GM19324 (cell line): ENCODE data around the gene KIAA1586.

Source experiments
- ATAC-seq: cut with Tn5 transposase; IDR thresholded peaks from one replicate; pipeline ENCODE4 v1.9.1; 2021; ENCODE audit warnings: mild to moderate bottlenecking, moderate library complexity; ENCODE audit not compliant: unreplicated experiment, low FRiP score

KIAA1586 gene

DNA sequence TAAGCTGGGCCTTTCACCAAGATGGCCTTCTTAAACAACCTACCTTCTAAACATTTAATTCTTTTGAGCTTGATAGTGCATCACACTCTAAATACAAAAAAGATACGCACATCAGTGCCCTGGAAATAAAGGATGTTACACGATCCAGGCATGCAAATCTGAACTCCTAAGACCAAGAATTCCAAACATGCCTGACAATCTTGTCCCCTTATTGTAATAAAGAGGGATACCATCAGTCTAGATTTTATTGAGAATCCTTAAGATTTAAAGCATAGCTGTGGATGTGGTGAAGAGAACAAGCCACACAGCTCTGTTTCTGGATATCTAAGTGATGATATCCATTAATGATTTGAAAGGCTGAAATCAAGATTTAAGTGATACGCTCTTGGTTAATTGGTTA, 56.5 kb downstream of the KIAA1586 start:
- ATAC-seq, result no peak

DNA sequence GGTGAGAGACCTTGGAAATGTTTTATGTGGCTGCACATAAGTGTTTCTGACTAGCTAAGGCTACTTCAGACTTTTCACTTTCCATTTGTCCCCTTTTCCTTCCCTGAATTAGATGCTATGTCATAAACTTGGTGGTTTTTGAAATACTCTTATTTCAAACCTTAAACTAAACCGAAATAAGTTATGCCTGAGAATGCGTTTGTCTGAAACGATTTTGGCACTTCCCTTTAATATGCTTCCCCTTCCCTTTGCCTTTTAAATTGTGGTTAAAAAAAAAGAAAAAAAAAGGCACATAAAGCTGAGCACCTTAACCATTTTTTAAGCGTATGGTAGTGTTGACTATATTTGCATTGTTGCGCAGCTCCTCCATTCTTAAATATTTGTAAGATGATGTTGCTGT, 57.8 kb downstream of the KIAA1586 start:
- no peak for ATAC-seq
